Fibroblast of peridontal ligament (primary cell): Measurements from ENCODE around the gene SLC12A6.
"Not testable (repeated sequence)": the region's sequence is repeated elsewhere in the genome, so short reads cannot be mapped to it uniquely, and the experiment has no call there.

Experiments used
- DNase-seq: peaks from one replicate; pipeline ENCODE4 v3.0.0-alpha.2; 2010; ENCODE audit errors: extremely low read depth

The SLC12A6 gene

GRCh38 chr15:34193272-34193671 lies 144.3 kb downstream of the SLC12A6 start:
- DNase-seq = not testable (repeated sequence)

DNA sequence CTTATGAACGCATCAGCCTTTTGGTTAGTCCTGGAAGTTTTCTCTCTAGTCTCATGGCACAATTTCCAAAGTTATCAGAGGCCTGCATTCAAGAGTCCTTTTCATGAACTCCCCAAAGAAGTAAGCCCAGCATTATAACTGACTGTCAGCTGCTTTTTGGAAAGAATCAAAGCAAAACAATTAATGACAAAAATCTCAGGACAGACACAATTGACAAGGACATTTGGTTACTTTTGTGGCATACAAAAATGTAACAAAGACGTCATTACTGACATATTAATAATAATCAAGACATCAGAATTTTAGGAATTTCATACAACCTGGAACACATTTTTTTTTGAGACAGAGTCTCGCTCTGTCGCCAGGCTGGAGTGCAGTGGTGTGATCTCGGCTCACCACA lies 148.9 kb downstream of the SLC12A6 start:
- no peak for DNase-seq

DNA sequence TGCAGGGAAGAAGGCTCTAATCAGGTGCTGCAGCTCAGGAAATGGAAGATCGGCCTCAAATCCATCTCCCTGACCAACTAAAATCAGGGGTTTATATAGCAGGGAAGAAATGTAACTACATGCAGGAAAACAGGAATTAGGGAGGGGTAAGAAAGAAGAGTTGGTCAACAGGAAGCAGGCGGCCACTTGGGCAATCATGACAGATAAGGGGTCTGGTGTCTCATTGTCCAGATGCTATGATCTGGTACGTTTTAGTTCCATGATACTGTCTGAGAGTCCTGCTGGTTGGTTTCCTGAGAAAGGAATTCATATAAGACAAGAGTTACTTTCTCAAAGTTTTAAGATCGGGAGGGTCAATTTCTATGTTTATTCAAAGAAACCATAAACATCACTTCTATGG lies 151.9 kb downstream of the SLC12A6 start:
- DNase-seq = no peak

DNA sequence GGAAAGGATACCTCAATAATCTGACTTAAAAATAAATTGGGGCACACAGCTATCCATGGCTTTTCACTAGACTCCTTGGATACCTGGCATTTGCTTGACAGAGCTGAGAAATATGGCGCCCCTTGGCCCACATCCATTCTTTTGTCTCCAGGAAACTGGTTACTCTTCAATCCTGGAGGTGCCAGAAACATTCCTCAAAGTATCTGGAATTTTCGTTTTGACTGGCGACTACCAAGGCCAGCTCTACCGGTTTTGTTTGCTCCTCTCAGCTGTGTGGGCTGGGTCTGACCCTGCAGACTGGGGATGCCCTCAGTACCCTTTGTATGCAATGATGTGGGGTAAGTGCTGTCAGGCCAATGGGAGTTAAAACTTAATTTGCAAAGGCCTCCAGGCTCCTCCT lies 154.6 kb downstream of the SLC12A6 start:
- no peak for DNase-seq
